Stimulated activated CD8-positive, alpha-beta memory T cell treated with anti-CD3 and anti-CD28 coated beads, Interleukin-4, amount 100 ng/mL, for 4 hours (primary cell): Measurements from ENCODE around the gene CACNA2D2.

Experiments used
- DNase-seq, 2 donors: peaks; one replicate each; pipeline ENCODE4 v3.0.0-alpha.2; 2020; ENCODE audit warnings: low read depth in 2 of 2, low spot score in 1 of 2

Gene CACNA2D2

DNA sequence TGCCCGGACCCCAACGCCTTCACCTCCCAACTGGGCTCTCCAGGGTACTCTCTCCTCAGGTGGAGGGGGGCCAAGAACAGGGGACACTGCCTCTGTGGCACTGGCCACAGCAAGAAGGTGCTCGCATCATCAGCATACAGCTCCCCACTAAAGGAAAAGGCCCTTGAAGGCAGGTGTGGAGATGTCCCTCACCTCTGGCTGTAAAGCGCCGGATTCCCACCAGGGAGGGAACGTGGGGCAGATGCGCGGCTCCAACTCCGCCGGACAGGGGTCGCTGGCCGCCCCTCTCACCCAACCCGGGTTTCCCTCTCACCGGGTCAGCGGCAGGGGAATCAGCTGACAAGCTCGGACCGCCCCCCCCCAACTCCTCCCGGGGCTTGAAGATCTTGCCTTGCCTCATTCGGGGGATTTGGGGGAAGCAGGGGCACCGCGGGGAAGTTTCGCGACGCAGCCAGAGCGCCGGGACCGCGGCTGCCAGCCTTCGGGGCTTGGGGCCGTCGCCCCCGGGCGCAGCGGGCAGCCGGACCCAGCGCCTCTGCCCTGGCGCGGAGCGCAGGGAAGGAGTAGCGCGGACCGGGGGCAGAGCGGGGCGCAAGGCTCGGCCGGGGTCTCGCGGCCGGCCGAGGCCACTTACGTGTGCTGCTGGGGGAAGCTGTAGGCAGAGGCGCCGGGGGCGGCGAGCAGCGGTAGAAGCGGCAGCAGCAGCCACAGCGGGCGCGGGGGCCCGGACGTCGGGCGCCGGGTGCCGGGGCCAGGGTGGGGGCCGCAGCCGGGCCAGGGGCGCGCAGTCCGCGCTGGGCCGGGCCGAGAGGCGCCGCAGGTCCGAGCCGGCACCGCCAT lies 630 bp downstream of the CACNA2D2 start:
- DNase-seq: no peak

GRCh38 chr3:50502225-50502583 lies 1.2 kb downstream of the CACNA2D2 start:
- no peak for DNase-seq

DNA sequence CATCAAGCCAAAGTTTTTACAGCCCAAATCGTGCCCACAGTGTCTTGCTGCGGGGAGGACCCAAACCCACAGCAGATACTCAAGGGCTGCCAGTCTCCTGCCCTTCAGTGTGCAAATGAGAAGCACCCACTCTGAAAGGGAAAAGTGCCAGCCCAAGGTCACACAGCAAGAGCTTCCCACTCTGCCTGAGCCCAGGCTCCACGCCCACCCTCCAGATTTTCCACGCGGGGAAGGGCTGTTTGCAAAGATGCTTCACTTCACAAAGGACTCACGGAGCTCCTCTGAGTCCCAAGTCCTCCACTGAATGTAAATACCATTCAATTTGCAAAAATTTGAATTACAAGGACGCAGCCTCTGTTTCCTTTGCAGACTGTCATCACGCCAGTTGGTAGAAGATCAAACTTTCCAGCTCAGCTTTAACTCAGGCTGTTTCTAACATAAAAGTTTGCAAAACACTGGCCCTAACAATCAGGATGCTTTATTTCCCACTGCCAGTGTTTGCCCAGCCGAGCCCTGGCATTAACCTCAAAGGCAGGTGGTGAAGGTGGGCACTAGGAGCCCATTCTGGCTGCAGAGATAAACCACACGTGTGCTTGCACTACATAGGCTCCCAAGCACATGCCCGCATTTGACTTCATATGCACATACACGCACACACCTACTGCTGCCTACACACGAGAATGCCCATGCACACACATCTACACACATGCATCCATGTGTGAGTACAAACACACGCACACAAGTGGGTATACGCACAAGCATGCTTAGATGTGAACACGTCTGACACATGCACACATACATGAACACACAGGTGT lies 7.6 kb downstream of the CACNA2D2 start:
- DNase-seq: no peak

DNA sequence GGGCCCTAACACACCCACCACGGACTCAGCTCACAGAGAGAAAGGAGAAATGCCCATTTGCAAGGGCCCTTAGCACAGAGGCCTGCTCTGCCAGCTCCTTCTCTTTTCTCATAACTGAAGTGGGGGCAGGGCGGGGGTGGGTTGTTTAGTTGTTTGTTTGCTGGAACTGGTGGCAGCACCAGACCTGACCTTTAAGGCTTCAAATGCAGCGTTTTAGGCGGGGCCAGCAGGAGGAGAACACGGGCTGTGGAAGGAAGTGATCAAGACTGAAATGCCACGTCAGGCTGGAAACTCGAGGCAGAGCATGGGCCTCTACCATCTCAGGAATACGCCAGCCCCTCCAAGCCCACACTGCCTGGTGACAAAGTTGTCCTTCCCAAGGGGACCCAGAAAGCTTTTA lies 9.3 kb downstream of the CACNA2D2 start:
- DNase-seq: no peak

DNA sequence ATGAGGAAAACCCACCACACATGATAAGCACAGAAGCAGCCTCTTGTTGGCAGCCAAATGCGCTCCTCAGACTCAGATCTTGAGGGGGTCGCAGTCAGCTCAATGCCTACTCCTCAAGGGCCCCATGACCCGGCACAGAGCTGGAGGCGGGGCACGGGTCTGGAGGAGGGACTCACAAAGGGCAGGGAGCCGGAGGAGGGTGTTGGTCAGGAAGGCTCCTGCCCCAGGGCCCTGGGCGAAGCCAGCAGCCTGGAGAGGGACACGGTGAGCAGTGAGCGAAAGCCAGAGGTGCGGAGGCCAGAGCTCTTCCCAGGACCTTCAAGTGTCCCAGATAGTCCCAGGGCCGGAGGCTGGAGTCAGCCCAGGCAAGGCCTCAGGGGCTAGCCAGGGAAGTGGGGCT lies 9.8 kb downstream of the CACNA2D2 start:
- no peak for DNase-seq

GRCh38 chr3:50493086-50493485 lies 10.3 kb downstream of the CACNA2D2 start:
- DNase-seq: no peak

- no peak for DNase-seq
These were observed 12.4 kb downstream of the CACNA2D2 start for GRCh38 chr3:50491023-50491422.

GRCh38 chr3:50490424-50490823 lies 13.0 kb downstream of the CACNA2D2 start:
- DNase-seq: no peak

GRCh38 chr3:50487181-50487580 lies 16.3 kb downstream of the CACNA2D2 start:
- no peak for DNase-seq

- DNase-seq: no peak
These were observed 17.1 kb downstream of the CACNA2D2 start for GRCh38 chr3:50486219-50486888.

DNA sequence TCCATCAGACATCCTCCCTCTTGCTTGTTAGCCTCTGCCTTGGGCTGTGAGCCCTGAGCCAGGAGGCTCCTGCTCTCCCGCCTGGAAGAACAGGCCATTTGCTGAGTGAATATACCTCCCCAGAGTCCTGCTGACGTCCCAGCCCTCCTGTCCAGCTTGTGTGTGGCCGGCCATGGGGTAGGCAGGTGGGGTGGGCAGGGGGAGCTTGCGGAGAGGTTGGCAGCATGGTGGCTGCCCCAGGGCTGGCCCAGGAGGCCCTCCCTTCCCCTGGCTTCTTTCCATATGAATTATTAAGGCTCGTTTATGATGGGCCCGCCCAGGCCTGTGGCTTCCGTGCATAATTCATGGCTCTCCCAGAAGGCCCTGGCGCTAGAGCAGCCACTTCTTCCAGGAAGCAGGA lies 18.7 kb downstream of the CACNA2D2 start:
- DNase-seq: no peak

DNA sequence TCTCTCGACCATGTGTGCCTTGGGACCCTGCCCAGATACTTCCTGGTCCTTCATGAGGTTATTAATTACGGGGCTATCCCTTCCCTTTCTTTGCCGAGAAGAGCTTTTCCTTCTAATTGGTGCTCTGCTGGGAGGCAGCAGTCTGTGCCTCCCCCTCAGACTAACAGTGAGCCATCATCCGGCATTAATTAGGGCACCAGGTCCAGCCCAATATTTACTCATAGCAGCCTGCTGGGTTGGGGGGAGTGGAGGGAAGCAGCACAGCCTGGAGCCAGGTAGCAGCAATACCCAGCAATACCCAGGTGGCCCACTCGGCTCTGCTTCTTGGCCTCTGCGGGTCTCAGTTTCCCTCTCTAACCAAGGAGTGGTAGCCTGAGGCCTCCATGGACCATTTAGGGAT lies 20.1 kb downstream of the CACNA2D2 start:
- DNase-seq: no peak

DNA sequence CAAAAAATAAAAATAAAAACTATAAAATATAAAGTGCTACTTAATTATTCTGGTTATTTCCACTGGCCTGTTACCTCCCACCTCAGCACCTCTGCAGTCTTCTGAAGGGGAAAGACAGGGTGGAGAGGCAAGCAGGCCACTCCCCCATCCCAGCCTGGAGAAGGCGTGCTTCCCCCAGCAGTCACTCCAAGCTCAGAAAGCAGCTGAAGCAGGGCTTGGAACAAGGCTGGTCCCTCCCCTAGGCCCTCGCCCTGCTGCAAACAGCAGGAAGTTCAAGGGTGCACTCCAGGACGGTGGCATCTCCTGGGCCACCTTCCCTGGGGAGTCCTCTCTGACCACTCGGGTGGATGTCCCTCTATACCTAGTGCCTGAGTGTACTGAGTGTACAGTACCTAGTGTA lies 21.4 kb downstream of the CACNA2D2 start:
- no peak for DNase-seq

- DNase-seq: no peak
These were observed 23.0 kb downstream of the CACNA2D2 start for GRCh38 chr3:50480471-50480870.

- DNase-seq: no peak
These were observed 23.9 kb downstream of the CACNA2D2 start for GRCh38 chr3:50479523-50479922.

DNA sequence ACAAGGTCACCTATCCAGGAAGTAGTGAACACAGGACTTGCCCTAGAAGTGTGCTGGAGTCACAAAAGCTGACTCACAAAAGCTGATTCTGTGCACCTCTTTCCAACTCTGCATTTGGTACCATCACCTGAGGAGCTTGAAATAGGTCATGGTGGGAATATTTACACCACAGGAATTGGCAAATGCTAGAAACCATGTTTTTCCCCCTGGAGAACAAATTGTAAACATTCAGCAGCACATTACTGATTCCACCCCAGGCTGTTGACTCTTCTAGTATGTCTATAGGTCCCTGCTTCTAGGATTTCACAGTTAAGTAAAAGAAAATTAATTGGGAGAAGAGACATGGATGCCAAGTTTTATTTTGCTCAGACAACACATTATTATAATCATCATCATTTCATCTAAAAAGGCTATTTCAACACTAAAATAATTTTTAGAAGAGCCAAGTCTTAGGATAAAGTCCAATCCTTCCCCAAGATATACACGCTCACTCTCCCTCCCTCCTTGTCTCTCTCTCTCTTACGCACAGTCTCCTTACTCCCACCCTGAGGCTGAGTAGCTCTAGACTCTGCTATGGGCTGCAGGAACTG lies 24.7 kb downstream of the CACNA2D2 start:
- no peak for DNase-seq

GRCh38 chr3:50478051-50478450 lies 25.4 kb downstream of the CACNA2D2 start:
- no peak for DNase-seq

- no peak for DNase-seq
These were observed 28.1 kb downstream of the CACNA2D2 start for GRCh38 chr3:50475348-50475747.

GRCh38 chr3:50474717-50475116 lies 28.7 kb downstream of the CACNA2D2 start:
- DNase-seq: no peak

DNA sequence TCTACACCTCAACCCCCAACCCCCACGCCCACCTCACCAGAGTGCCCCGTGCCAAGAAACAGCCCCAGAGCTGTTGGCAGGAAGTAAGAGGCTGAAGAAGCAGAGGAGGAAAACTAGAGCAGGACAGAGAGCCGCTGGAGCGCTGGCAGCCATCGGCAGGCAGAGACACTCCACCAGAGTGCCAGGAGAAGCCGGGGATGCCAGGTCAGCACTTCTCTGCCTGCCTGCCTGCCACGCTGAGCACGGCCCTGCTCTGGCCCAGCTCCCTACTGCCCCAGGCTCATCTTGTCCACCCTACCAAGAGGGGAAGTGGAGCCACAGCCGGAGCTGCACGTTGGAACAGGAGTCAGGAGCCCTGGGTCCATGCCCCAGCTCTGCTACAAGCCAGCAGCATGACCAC lies 29.7 kb downstream of the CACNA2D2 start:
- DNase-seq: no peak

GRCh38 chr3:50472958-50473357 lies 30.5 kb downstream of the CACNA2D2 start:
- no peak for DNase-seq

DNA sequence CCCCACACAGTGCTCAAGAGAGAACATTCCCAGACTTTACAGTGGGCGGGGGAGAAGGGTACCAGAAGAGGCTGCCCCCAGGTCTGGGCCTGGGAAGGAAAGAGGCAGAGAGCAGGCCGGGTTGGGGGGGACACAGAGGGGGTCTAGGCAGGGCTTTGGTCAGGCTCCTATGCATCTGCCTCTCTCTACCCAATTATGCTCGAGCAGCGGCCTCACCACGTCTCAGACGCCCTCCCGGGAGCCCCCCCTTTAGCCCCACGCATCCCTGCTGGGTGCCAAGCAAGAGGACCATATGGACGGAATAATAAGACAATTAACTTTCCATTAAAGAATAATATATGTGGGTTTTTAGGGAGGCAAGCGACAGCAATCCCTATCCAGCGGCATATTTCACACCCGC lies 32.8 kb downstream of the CACNA2D2 start:
- DNase-seq: no peak
